ENCODE results near the gene TAMALIN. TPM values are rescaled to one million over a fixed set of nuclear protein-coding genes. Genes with fewer than 3 reads are reported as not detected.
A peak's percentile ranks its signal among the peaks of the same experiment; 100 is the strongest.

Gene TAMALIN
- total and polyA plus RNA-seq, 10 donors: 25.5 to 141 (median 45.2) TPM

DNA sequence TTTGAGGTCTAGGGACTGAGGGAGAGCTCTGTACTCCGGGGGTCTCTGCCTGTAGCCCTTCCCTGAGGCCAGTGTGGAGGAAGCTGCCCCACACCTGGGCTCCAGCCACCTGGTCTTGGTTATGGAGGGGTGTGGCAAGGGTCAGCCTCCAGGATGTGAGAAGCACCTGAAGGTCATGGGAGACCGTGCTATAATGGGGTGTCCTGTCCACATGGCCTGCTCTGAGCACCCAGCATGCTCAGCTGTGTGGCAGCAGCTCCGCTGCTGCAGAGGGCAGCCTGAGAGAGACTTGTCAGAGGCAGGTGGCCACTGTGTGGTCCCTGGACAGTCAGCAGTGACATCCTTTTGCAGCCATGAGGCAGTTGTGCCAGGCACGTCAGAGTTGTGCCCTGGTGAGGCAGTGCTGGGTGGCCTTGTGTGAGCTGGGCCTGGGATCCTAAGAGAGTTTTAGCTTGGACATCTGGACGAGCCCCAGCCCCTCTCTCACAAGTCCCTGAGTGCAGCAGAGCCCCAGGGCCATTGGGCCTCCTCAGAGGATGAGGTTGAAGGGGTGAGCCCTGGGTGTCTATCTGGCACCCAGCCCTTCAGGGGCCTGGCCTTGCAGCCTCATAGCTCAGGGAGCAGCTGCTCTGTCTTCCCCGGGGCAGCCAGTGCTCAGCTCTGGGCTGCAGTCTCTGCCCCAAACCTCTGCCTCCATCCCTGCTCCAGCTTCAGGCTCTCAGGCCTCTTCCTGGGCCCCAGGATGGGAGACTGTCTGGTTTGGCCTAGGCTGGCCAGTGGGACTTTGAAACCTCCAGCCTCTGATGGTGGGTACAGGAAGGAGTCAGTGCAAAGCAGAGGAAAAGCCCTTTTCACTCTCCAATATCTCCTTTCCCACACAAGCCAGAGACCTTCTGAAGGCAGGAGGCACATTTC is 55.7 kb downstream of the TAMALIN start:
- H3K27ac ChIP-seq: peak overlapping the region in 6 of 8 donors; percentile 43 to 64 (median 56)
- TF ChIP-seq POLR2A (IDR thresholded peaks at IDR 0.05): no peak
- TF ChIP-seq POLR2AphosphoS5 (IDR thresholded peaks at IDR 0.05): peak in 2 of 3 donors; percentile 1 to 8
- H3K9me3 ChIP-seq: no peaks in the 10 kb centered on the region
- no peaks in the 10 kb centered on the region for H3K27me3 ChIP-seq (replicated peaks in 1 of 7)
- H3K36me3 ChIP-seq: peaks cover 0 to 22% (median 14%) of the 10 kb centered on the region in 6 donors
- no peak overlapping the region for H3K4me3 ChIP-seq
- intact Hi-C loops (cut with DNase I; ENCODE audit: low total_unique reads): no loop called here
- H3K4me1 ChIP-seq: peaks cover 0 to 58% (median 31%) of the 10 kb centered on the region in 6 donors
- 65 to 83% (median 77%) methylated on average over 5 to 6 of the region's 6 CpGs for WGBS, 5 donors
- no peak for DNase-seq

DNA sequence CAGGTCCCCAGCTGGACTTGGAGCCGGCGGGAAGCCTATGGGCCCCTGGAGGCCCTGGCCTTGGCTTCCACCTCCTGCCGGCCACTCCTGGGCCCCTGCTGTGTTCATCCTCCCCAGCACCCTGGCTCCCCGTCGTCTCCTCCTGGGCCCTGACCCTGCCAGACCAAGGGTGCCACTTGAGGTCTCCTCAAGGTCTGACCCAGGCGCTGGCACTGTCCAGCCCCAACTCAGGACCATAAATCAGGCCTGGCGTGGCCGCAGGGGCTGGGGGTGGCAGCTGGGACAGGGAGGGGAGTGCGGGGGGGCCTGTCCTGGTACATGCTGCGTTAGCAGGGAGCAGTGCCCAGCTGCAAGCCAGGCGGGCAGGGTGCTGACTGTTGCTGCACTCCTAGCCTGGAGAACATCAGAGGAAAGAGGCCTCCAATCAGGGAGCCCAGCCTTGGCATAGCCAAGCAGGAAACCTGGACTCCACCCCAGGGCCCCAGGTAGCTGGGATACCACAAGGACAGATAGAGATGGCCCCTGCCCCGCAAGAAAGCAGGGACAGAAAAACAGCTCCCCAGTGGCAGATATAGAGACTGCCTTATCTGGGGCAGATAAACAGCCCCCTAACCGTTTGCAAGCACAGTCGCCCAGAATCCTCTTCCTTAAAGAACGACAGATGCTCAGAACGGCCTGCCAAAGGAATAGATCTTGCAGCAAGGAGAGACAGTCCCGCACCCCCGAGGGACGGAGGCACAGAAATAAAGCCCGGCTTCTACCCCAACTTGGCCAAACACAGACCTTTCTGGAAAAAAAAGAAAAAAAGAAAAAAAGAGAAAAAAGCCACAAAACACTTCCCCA is 56.6 kb downstream of the TAMALIN start:
- Histone ChIP-seq H3K36me3 (peaks cover 0 to 15% (median 8%) of the 10 kb centered on the region in 6 donors), H3K4me3 (no peak overlapping the region), H3K9me3 (no peaks in the 10 kb centered on the region), H3K27ac (peak overlapping the region in 7 of 8 donors; percentile 26 to 64 (median 55)), H3K27me3 (replicated peaks in 1 of 7) (no peaks in the 10 kb centered on the region), H3K4me1 (peaks cover 0 to 58% (median 31%) of the 10 kb centered on the region in 6 donors)
- intact Hi-C loops (cut with DNase I; ENCODE audit: low total_unique reads): no loop called here
- DNase-seq: no peak
- 73 to 85% (median 77%) methylated on average over 16 to 20 of the region's 20 CpGs for WGBS, 5 donors
- TF ChIP-seq POLR2A (IDR thresholded peaks at IDR 0.05): no peak
- peak in 1 of 3 donors; percentile 14 for TF ChIP-seq POLR2AphosphoS5 (IDR thresholded peaks at IDR 0.05)
- TF ChIP-seq, protein P1, sequence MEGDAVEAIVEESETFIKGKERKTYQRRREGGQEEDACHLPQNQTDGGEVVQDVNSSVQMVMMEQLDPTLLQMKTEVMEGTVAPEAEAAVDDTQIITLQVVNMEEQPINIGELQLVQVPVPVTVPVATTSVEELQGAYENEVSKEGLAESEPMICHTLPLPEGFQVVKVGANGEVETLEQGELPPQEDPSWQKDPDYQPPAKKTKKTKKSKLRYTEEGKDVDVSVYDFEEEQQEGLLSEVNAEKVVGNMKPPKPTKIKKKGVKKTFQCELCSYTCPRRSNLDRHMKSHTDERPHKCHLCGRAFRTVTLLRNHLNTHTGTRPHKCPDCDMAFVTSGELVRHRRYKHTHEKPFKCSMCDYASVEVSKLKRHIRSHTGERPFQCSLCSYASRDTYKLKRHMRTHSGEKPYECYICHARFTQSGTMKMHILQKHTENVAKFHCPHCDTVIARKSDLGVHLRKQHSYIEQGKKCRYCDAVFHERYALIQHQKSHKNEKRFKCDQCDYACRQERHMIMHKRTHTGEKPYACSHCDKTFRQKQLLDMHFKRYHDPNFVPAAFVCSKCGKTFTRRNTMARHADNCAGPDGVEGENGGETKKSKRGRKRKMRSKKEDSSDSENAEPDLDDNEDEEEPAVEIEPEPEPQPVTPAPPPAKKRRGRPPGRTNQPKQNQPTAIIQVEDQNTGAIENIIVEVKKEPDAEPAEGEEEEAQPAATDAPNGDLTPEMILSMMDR (IDR thresholded peaks at IDR 0.05 in 8 of 11, conservative IDR thresholded peaks at IDR 0.05 in 3 of 11): no peak

DNA sequence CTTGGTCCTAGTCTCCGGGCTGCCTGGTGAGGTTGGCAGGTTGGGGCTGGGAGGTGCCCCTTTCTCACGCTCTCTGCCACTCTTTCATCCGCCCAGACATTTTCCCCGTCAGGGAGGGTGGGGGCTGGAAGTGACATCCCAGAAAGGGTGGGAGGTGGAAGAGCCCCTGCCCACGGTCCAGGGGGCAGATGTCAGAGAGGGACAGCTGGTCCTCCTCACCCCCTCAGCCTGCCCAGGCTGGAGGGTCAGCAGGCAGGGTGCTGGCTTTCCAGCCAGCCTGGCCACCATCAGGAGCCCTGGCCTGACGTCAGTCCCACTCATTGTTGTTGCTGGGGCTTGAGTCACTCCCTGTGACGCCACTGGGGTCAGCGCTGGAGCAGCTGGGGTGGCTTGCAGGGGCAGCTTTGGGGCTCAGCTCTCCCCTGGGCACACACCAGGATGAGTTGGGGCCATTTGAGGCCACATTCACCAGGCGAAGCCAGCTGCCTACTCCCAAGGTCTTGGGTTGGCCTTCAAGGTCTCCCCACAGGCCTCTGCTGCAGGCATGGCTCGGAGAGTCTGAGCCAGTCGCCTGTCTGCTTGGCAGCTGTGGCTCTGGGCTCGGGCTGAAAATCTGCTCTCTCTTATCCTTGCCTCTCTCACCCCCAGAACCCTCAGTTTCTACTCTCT is 57.4 kb downstream of the TAMALIN start:
- no peak for TF ChIP-seq POLR2A (IDR thresholded peaks at IDR 0.05)
- TF ChIP-seq, protein P1 (IDR thresholded peaks at IDR 0.05 in 8 of 11, conservative IDR thresholded peaks at IDR 0.05 in 3 of 11): no peak
- peak; percentile 54 to 74 (median 62) for TF ChIP-seq POLR2AphosphoS5 (IDR thresholded peaks at IDR 0.05)
- Histone ChIP-seq H3K27me3 (replicated peaks in 1 of 7) (no peaks in the 10 kb centered on the region), H3K4me3 (no peak overlapping the region), H3K9me3 (no peaks in the 10 kb centered on the region), H3K36me3 (peaks cover 0 to 7% (median under 1%) of the 10 kb centered on the region in 6 donors), H3K4me1 (peaks cover 0 to 54% (median 31%) of the 10 kb centered on the region in 6 donors), H3K27ac (peak overlapping the region in 7 of 8 donors; percentile 26 to 64 (median 55))
- DNase-seq: no peak
- WGBS, 5 donors: 59 to 80% (median 66%) methylated on average over 11 to 12 of the region's 12 CpGs
- intact Hi-C loops (cut with DNase I; ENCODE audit: low total_unique reads): no loop called here

Small RNA genes within 50 kb of the gene (small RNA-seq; reads per million reads assigned to genes)
- gene RNU6-574P: 0 reads per million in 4 donors

Other genes with a start within 250 kb of the TAMALIN start
- gene FIGNL2, start 158.2 kb upstream of the TAMALIN start, total RNA-seq: 1 to 10 TPM in 6 of 7 donors, under 1 TPM in 1; 0.83 to 3.0 (median 1.6) TPM
- under 1 TPM; 0.20 to 0.51 (median 0.20) TPM for gene FIGNL2, start 158.2 kb upstream of the TAMALIN start, polyA plus RNA-seq
- gene ANKRD33, start 118.8 kb upstream of the TAMALIN start, total RNA-seq: not detected
- gene ANKRD33, start 118.8 kb upstream of the TAMALIN start, polyA plus RNA-seq: not detected
- 100 to 1,000 TPM in 2 of 7 donors, 10 to 100 TPM in 5; 58.6 to 109 (median 92.3) TPM for gene ACVRL1, start 99.4 kb upstream of the TAMALIN start, total RNA-seq
- gene ACVRL1, start 99.4 kb upstream of the TAMALIN start, polyA plus RNA-seq: 10 to 100 TPM; 12.5 to 21.0 (median 13.5) TPM
- 10 to 100 TPM; 15.7 to 27.6 (median 23.5) TPM for gene ACVR1B, start 55.2 kb upstream of the TAMALIN start, total RNA-seq
- gene ACVR1B, start 55.2 kb upstream of the TAMALIN start, polyA plus RNA-seq: 1 to 10 TPM; 2.8 to 7.4 (median 2.8) TPM
- gene NR4A1, start 44.5 kb downstream of the TAMALIN start, total RNA-seq: 100 to 1,000 TPM in 1 of 7 donors, 10 to 100 TPM in 6; 12.0 to 113 (median 58.4) TPM
- 10 to 100 TPM; 11.8 to 43.5 (median 13.7) TPM for gene NR4A1, start 44.5 kb downstream of the TAMALIN start, polyA plus RNA-seq
- 10 to 100 TPM; 23.5 to 40.1 (median 32.3) TPM for gene ATG101, start 63.0 kb downstream of the TAMALIN start, total RNA-seq
- 10 to 100 TPM; 32.0 to 81.1 (median 35.3) TPM for gene ATG101, start 63.0 kb downstream of the TAMALIN start, polyA plus RNA-seq
- gene SMIM41, start 72.8 kb downstream of the TAMALIN start, total RNA-seq: 1 to 10 TPM in 6 of 7 donors, under 1 TPM in 1; 0.64 to 8.1 (median 4.9) TPM
- 1 to 10 TPM in 2 of 3 donors, under 1 TPM in 1; 0.85 to 1.7 (median 1.1) TPM for gene SMIM41, start 72.8 kb downstream of the TAMALIN start, polyA plus RNA-seq
- gene KRT80, start 185.1 kb downstream of the TAMALIN start, total RNA-seq: under 1 TPM in 2 of 7 donors, not detected in 5; 0.17 to 0.37 TPM
- gene KRT80, start 185.1 kb downstream of the TAMALIN start, polyA plus RNA-seq: under 1 TPM in 1 of 3 donors, not detected in 2; 0.03 TPM
- 1 to 10 TPM in 1 of 7 donors, under 1 TPM in 3, not detected in 3; 0.73 to 1.5 (median 0.83) TPM for gene KRT7, start 226.3 kb downstream of the TAMALIN start, total RNA-seq
- 1 to 10 TPM; 1.2 to 1.9 (median 1.6) TPM for gene KRT7, start 226.3 kb downstream of the TAMALIN start, polyA plus RNA-seq

Data from spleen (tissue), 11 donors.